Uterus (tissue), 2 donors: ENCODE results near the gene BRSK2.

Experiments used
- POLR2A ChIP-seq, 2 donors: fragments of 450-650 bp; IDR thresholded peaks; one replicate each; pipeline ENCODE4 v1.6.1; 2016; ENCODE audit warnings: antibody characterized with exemption in 2 of 2, mild to moderate bottlenecking in 1 of 2, moderate library complexity in 1 of 2
- TF ChIP-seq, protein P1 (sequence below), 4 experiments: fragments of 200-600 bp in 2 of 4; fragments of 450-650 bp in 2 of 4; sonication (generic) in 2 of 4; IDR thresholded peaks; one replicate each; pipeline ENCODE4 v1.5.1; 2016 to 2019; ENCODE audit warnings: antibody characterized with exemption in 4 of 4, mild to moderate bottlenecking in 2 of 4, moderate library complexity in 1 of 4

- TF ChIP-seq POLR2A (IDR thresholded peaks at IDR 0.05), result no peak
- TF ChIP-seq, protein P1, sequence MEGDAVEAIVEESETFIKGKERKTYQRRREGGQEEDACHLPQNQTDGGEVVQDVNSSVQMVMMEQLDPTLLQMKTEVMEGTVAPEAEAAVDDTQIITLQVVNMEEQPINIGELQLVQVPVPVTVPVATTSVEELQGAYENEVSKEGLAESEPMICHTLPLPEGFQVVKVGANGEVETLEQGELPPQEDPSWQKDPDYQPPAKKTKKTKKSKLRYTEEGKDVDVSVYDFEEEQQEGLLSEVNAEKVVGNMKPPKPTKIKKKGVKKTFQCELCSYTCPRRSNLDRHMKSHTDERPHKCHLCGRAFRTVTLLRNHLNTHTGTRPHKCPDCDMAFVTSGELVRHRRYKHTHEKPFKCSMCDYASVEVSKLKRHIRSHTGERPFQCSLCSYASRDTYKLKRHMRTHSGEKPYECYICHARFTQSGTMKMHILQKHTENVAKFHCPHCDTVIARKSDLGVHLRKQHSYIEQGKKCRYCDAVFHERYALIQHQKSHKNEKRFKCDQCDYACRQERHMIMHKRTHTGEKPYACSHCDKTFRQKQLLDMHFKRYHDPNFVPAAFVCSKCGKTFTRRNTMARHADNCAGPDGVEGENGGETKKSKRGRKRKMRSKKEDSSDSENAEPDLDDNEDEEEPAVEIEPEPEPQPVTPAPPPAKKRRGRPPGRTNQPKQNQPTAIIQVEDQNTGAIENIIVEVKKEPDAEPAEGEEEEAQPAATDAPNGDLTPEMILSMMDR (IDR thresholded peaks at IDR 0.05), result no peak
Observed at GRCh38 chr11:1475841-1476240, 86.1 kb downstream of the BRSK2 start.
